Esophagus squamous epithelium (tissue), 4 donors: ENCODE data around the gene MTA2.

Experiments used
- POLR2A ChIP-seq, 4 donors: fragments of 450-650 bp; IDR thresholded peaks; one replicate each; pipeline ENCODE4 v1.6.1; 2017; ENCODE audit warnings: antibody characterized with exemption in 4 of 4, mild to moderate bottlenecking in 4 of 4, moderate library complexity in 3 of 4
- TF ChIP-seq, protein P1 (sequence below), 6 experiments: fragments of 450-650 bp in 4 of 6; fragments of 200-600 bp in 2 of 6; sonication (generic) in 2 of 6; IDR thresholded peaks; one replicate each; pipeline ENCODE4 v1.5.1; 2016 to 2019; ENCODE audit warnings: antibody characterized with exemption in 6 of 6, mild to moderate bottlenecking in 4 of 6, moderate library complexity in 4 of 6

DNA sequence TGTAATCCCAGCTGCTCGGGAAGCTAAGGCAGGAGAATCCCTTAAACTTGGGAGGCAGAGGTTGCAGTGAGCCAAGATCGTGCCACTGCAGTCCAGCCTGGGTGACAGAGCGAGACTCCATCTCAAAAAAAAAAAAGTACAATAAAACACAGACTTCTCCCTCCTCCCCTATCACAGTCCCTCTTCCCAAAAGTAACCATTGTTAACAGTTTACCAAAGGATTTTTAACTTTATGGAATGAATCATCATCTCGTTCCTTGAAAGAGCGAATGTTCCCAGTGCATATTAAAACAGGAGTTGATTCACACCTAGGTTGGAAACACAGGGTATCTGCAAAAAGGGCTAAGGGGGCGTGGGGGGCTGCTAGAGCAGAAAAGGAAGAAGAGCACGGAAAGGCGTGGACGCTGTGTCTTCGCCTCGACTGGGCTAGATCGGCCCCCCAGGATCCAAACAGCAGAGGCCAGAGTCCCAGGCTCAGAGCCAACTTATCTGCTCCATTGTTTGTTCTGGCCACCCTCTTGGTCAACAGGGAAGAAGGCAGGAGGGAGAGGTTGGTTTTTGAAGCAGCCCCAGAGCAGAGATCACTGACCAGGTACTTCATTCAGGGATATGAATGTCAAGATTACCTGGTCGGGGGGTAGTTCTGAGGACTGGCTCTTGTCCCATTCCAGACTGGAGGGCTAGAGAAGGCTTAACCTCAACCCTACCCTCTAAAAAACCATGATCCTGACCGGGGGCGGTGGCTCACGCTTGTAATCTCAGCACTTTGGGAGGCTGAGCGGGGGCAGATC is 52.9 kb downstream of the MTA2 start:
- TF ChIP-seq, protein P1, sequence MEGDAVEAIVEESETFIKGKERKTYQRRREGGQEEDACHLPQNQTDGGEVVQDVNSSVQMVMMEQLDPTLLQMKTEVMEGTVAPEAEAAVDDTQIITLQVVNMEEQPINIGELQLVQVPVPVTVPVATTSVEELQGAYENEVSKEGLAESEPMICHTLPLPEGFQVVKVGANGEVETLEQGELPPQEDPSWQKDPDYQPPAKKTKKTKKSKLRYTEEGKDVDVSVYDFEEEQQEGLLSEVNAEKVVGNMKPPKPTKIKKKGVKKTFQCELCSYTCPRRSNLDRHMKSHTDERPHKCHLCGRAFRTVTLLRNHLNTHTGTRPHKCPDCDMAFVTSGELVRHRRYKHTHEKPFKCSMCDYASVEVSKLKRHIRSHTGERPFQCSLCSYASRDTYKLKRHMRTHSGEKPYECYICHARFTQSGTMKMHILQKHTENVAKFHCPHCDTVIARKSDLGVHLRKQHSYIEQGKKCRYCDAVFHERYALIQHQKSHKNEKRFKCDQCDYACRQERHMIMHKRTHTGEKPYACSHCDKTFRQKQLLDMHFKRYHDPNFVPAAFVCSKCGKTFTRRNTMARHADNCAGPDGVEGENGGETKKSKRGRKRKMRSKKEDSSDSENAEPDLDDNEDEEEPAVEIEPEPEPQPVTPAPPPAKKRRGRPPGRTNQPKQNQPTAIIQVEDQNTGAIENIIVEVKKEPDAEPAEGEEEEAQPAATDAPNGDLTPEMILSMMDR (IDR thresholded peaks at IDR 0.05), result no peak
- TF ChIP-seq POLR2A (IDR thresholded peaks at IDR 0.05), result no peak
